Stimulated activated CD4-positive, alpha-beta T cell treated with anti-CD3 and anti-CD28 coated beads, Interleukin-15, amount 100 ng/mL, for 24 hours (primary cell): ENCODE measurements around the gene STRA8.

ENCODE experiments used
- DNase-seq: peaks from one replicate; pipeline ENCODE4 v3.0.0-alpha.2; 2020

The STRA8 gene

DNA sequence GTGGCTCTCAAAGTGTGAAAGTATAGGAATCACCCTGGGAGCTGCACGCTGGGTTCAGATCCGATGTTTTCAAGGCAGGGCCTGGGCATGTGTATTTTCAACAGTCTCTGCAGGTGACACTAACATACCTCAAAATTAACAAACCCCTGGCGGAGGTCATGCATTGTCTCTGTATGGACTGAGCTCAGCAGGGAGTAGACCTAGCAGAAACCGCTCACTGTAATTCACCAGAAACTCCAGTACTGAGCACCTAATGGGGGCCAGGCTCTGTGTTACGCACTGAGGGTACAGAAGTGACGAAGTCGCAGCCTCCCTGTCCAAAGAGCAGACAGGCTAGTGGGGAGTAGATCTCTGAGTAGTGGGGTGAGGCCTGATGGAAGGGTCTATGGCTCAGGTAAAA lies 5.6 kb downstream of the STRA8 start:
- DNase-seq: no peak

- no peak for DNase-seq
Measured at GRCh38 chr7:135240441-135240840, 6.8 kb downstream of the STRA8 start.

DNA sequence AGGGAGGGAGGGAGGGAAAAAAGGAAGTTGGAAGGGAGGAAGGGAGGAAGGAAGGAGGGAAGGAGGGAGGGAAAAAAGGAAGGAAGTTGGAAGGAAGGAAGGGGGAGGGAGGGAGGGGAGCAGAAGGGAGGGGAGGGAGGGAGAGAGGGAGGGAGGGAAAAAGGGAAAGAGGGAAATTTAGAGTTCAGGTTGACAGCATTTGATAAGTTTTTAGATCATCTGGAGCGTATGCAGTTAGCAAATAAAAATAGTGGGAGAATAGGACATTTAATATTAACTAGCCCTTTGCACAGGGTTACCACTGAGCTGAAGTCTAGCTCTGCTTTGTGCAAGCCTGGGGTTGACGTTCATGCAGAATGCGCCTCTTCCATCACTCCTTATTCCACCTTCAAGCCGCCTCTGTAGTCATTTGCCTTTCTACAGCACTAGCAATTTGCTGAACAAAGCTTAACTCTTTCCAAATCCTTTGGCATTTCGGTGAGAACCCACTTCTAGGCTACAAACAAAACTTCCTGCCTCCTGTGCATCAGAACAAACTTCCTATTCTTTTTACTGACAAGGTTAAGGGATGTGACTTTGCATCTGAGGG lies 8.6 kb downstream of the STRA8 start:
- no peak for DNase-seq

GRCh38 chr7:135245226-135246190 lies 11.9 kb downstream of the STRA8 start:
- DNase-seq: no peak

GRCh38 chr7:135246191-135246825 lies 12.7 kb downstream of the STRA8 start:
- DNase-seq: no peak

- no peak for DNase-seq
Measured at GRCh38 chr7:135247746-135248471, 14.3 kb downstream of the STRA8 start.

DNA sequence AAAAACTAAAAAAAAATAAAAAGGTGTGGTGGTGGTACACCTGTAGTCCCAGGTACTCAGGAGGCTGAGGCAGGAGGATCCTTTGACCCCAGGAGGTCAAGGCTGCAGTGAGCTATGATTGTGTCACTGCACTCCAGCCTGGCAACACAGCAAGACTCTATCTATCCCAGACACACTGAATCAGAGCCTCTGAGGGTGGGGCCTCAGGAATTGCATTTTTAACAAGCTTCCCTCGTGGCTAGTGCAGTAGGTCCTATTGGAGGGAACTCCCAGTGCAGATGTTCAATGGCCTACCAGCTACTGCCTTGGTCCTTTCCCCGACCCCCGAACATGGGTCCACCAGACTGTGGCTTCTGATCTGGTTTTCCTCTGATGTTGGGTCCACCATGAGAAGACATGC lies 14.9 kb downstream of the STRA8 start:
- DNase-seq: no peak

DNA sequence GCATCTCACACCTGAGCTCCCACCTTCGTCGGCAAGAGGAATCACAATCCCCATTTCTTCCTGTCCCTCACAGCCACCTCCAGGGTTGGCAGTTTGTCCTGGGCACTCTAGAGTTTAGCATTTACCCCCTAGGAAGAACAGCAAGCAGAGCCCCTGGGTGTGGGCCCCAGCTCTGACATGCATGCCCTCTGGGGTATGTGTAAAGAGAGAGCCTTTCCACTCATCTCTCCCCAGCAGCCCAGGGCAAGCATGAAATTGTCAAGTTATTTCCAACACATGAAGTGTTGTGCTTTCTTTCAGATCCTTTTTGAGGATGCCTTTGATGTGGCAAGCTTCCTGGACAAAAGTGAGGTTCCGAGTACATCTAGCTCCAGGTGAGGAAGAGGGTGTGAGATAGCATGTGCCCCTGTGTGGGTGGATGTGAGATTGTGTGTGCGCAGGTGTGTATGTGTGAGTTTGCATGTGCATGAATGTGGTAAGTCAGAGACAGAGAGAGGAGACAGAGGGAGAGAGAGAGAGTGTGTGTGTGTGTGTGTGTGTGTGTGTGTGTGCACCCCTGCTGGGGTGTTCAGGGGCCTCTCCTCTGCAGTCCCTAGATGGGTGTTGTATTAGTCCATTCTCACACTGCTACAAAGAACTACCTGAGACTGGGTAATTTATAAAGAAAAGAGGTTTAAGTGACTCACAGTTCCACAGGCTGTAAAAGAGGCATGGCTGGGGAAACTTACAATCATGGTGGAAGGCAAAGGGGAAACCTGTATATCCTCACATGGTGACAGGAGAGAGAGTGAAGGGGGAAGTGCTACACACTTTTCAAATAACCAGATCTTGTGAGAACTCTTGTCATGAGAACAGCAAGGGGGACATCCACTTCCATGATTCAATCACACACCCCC lies 18.1 kb downstream of the STRA8 start:
- peak; percentile 33 for DNase-seq

- DNase-seq: no peak
Measured at GRCh38 chr7:135253851-135254771, 20.5 kb downstream of the STRA8 start.

- DNase-seq: no peak
Measured at GRCh38 chr7:135257790-135258189, 24.2 kb downstream of the STRA8 start.

DNA sequence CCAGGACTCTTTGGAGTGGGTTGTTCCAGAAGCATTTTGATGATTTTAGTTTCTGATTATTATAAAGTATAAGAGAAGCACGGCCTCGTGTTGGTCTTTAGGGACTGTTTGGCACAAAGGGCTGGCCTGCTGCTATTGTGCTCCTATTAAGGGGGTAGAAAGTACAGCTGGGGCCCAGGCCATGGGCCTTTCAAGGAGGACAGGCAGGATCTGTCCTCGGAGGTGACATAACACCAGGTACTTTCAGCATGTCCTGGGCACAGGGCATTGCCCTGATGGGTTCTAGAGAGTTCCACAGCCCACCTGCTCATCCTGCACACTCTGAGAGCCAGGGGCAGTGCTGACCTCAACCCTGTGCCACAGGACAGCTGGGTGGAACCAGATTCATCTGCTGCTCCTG lies 24.9 kb downstream of the STRA8 start:
- DNase-seq: no peak

DNA sequence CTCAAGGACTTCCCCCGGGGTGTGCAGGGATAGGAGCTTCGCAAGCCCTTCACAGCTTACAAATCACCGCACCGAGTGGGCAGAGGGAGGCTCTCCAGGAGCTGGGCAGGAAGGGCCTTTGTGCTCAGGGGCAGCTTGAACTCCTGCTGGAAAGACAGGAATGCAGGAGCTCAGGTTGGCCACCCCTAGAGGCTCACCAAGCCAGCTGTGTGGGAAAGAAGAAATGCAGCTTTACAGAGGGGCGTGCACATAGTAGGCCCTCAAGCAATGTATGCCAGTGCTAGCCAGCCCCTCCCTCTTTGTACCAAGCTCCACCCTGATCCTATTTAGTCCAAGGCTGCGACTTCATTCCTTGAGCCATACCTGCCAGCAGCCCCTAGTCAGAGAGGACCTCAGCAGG lies 26.1 kb downstream of the STRA8 start:
- DNase-seq: no peak

- no peak for DNase-seq
Measured at GRCh38 chr7:135260470-135260869, 26.8 kb downstream of the STRA8 start.

GRCh38 chr7:135260930-135261721 lies 27.5 kb downstream of the STRA8 start:
- no peak for DNase-seq

GRCh38 chr7:135262623-135263320 lies 29.1 kb downstream of the STRA8 start:
- DNase-seq: no peak

GRCh38 chr7:135263321-135263970 lies 29.8 kb downstream of the STRA8 start:
- no peak for DNase-seq

DNA sequence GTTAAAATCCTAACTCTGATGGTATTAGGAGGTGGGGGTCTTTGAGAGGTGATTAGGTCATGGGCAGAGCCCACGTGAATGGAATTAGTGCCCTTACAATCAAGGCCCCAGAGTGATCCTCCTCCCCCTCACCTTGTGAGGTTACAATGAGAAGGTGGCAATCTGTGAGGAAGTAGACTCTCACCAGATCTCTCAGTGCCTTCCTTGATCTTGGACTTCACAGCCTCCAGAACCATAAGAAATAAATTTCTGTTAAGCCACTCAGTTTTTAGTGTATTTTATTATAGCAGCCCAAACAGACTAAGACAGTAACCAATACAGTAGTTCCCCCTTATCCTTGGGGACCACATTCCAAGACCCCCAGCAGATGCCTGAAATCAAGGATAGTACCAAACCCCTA lies 32.0 kb downstream of the STRA8 start:
- DNase-seq: no peak

DNA sequence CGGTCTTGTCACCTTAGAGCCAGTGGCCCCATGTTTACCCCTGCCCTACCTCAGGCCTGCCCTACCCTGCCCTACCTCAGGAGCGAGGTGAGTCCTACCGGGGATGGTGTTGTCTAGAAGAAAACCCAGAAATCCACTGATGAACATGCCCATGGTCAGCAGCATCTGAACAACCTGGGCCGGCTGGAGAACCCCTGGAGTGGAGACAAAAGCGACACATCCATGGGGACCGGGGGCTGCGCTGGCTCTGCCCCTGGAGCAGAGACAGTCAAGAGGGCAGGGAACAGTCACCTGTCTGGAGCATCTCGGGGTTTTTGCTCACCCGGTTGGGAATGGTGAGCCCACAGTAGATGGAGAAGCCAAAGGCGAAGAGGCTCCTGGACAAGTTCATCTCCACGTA lies 36.3 kb downstream of the STRA8 start:
- no peak for DNase-seq
